Spleen (tissue), 13 donors: ENCODE results near the gene TRIM32. TPM values are rescaled to one million over a fixed set of nuclear protein-coding genes. Genes with fewer than 3 reads are reported as not detected.

Source experiments
- DNase-seq: peaks from one replicate; pipeline ENCODE4 v3.0.0-alpha.2; 2020
- H3K27ac ChIP-seq, 8 donors: fragments of 200-600 bp; sonication (generic) in 7 of 8; 1 replicate in 4 of 8; 2 replicates in 4 of 8; pipeline versions ENCODE4 v1.5.0 to v1.8.0; 2016 to 2021; ENCODE audit warnings: inconsistent platforms in 4 of 8, mild to moderate bottlenecking in 4 of 8, moderate library complexity in 1 of 8
- H3K27me3 ChIP-seq, 7 donors: fragments of 200-600 bp; sonication (generic) in 6 of 7; replicated peaks in 1 of 7; 1 replicate in 4 of 7; 2 replicates in 3 of 7; pipeline versions ENCODE4 v1.5.0 to v1.8.0; 2016 to 2021; ENCODE audit warnings: inconsistent platforms in 3 of 7, mild to moderate bottlenecking in 1 of 7
- H3K36me3 ChIP-seq, 6 donors: fragments of 200-600 bp; sonication (generic) in 5 of 6; 1 replicate in 4 of 6; 2 replicates in 2 of 6; pipeline versions ENCODE4 v1.5.0 to v1.8.0; 2016 to 2021; ENCODE audit warnings: inconsistent platforms in 2 of 6
- H3K4me1 ChIP-seq, 6 donors: fragments of 200-600 bp; sonication (generic) in 5 of 6; 1 replicate in 3 of 6; 2 replicates in 3 of 6; pipeline versions ENCODE4 v1.5.0 to v1.8.0; 2016 to 2021; ENCODE audit warnings: inconsistent platforms in 3 of 6
- H3K4me3 ChIP-seq, 8 donors: fragments of 200-600 bp; sonication (generic) in 7 of 8; 1 replicate in 4 of 8; 2 replicates in 4 of 8; pipeline versions ENCODE4 v1.5.0 to v1.8.0; 2016 to 2021; ENCODE audit warnings: inconsistent platforms in 4 of 8, mild to moderate bottlenecking in 4 of 8, moderate library complexity in 2 of 8
- H3K9me3 ChIP-seq, 8 donors: fragments of 200-600 bp; sonication (generic) in 7 of 8; 1 replicate in 4 of 8; 2 replicates in 4 of 8; pipeline versions ENCODE4 v1.5.0 to v1.8.0; 2016 to 2021; ENCODE audit warnings: inconsistent platforms in 4 of 8
- CTCF ChIP-seq, 11 experiments: fragments of 200-600 bp in 7 of 11; fragments of 450-650 bp in 4 of 11; sonication (generic) in 4 of 11; IDR thresholded peaks in 8 of 11; conservative IDR thresholded peaks in 3 of 11; 1 replicate in 7 of 11; 2 replicates in 4 of 11; pipeline versions ENCODE4 v1.4.0 to v1.8.0; 2016 to 2021; ENCODE audit warnings: antibody characterized with exemption in 11 of 11, inconsistent platforms in 4 of 11, mild to moderate bottlenecking in 1 of 11
- POLR2A ChIP-seq, 3 donors: fragments of 450-650 bp; IDR thresholded peaks; one replicate each; pipeline ENCODE4 v1.5.1; 2017; ENCODE audit warnings: antibody characterized with exemption in 3 of 3, mild to moderate bottlenecking in 1 of 3
- POLR2AphosphoS5 ChIP-seq, 3 donors: sonication (generic); formaldehyde crosslinking; IDR thresholded peaks; one replicate each; pipeline ENCODE4 v1.5.1; 2017; ENCODE audit warnings: antibody characterized with exemption in 3 of 3
- WGBS, 5 donors: extraction: QIAGEN DNeasy Blood & Tissue Kit in 3 of 5; methylation state at CpG; one replicate each; pipeline versions ENCODE4 v1.1.5 to v1.1.7; 2013 to 2018; 5-methylcytosine and 5-hydroxymethylcytosine counted together
- intact Hi-C: fragments of 100-400 bp; cut with DNase I; formaldehyde crosslinking; loops from one replicate; pipeline ENCODE4 v1.15.0; 2023; ENCODE audit warnings: low total_unique reads
- long read RNA-seq, 2 donors: transcript quantifications; one replicate each; lab custom pipeline, GENCODE V29; 2026
- polyA plus RNA-seq, 3 donors: library from polyadenylated mRNA; stranded (reverse); fragments of 200-250 nt; gene quantifications; one replicate each; pipeline ENCODE4 v1.2.1, GENCODE V29; 2013
- total RNA-seq, 7 donors: library from RNA; depleted of rRNA in 3 of 7; stranded (reverse); fragments of >200 nt in 3 of 7; fragmentation: NEBNext Ultra II Directional in 4 of 7; extraction: Animal tissue kit (Norgen Biotek cat#: 25700) in 4 of 7; gene quantifications; one replicate each; pipeline versions ENCODE4 v1.1.0 to v1.2.1, GENCODE V29; 2016 to 2021
- donor health status: healthy with polysubstance abuse.
- donor health status: DM: no; HTN: no; CAD: no; lungs with moderate emphysema.
- donor health status: DM: no; HTN: no; CAD: no.
- donor health status: Bipolar disorder and iron deficiency.
- donor health status: healthy.
- donor health status: DM: no; HTN: no; CAD: no.
- donor health status: DM: yes; HTN: yes; CAD: no.

TRIM32 gene, protein sequence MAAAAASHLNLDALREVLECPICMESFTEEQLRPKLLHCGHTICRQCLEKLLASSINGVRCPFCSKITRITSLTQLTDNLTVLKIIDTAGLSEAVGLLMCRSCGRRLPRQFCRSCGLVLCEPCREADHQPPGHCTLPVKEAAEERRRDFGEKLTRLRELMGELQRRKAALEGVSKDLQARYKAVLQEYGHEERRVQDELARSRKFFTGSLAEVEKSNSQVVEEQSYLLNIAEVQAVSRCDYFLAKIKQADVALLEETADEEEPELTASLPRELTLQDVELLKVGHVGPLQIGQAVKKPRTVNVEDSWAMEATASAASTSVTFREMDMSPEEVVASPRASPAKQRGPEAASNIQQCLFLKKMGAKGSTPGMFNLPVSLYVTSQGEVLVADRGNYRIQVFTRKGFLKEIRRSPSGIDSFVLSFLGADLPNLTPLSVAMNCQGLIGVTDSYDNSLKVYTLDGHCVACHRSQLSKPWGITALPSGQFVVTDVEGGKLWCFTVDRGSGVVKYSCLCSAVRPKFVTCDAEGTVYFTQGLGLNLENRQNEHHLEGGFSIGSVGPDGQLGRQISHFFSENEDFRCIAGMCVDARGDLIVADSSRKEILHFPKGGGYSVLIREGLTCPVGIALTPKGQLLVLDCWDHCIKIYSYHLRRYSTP
- total RNA-seq (10 to 100 TPM; 15.9 to 22.1 (median 18.7) TPM), polyA plus RNA-seq (1 to 10 TPM; 3.1 to 4.5 (median 3.9) TPM)
- long read RNA-seq, donor 1, transcript TRIM32-201 (2 exons, 3,688 nt): major isoform, 5 of 31 reads
- long read RNA-seq, donor 1, partial matches to known transcripts: 24 of 31 reads
- long read RNA-seq, donor 1, other reads (novel, unspliced or antisense): 0 of 31 reads
- long read RNA-seq, donor 2, transcript TRIM32-201 (2 exons, 3,688 nt): major isoform, 5 of 10 reads
- long read RNA-seq, donor 2, transcript TRIM32-203 (2 exons, 3,717 nt): major isoform, 5 of 10 reads
- long read RNA-seq, donor 2, partial matches to known transcripts: 0 of 10 reads
- long read RNA-seq, donor 2, other reads (novel, unspliced or antisense): 0 of 10 reads

- peak within 1 kb of the TSS; percentile 59 to 90 (median 87) for H3K27ac ChIP-seq
- H3K4me3 ChIP-seq: peak within 1 kb of the TSS; percentile 54 to 85 (median 64)
- intact Hi-C loops: no loop called here
- DNase-seq: peak; percentile 96
- 0 to 1% (median 0%) methylated on average over 46 to 54 of the region's 54 CpGs for WGBS, 5 donors
- H3K36me3 ChIP-seq: no peaks in the 10 kb centered on the region
- H3K4me1 ChIP-seq: peaks cover 9 to 59% (median 44%) of the 10 kb centered on the region in 6 donors
- H3K27me3 ChIP-seq: peaks cover 0 to 4% (median 0%) of the 10 kb centered on the region in 7 donors
- peaks cover 0 to 15% (median 12%) of the 10 kb centered on the region in 8 donors for H3K9me3 ChIP-seq
- TF ChIP-seq POLR2AphosphoS5 (IDR thresholded peaks at IDR 0.05) (peak; percentile 75 to 85 (median 81)), CTCF (IDR thresholded peaks at IDR 0.05 in 8 of 11, conservative IDR thresholded peaks at IDR 0.05 in 3 of 11) (no peak)
Measured at GRCh38 chr9:116687074-116687753, at the start of gene TRIM32. TRIM32 (plus strand) TSS chr9:116687305; CDS start chr9:116697743, 10,438 bp downstream.

DNA sequence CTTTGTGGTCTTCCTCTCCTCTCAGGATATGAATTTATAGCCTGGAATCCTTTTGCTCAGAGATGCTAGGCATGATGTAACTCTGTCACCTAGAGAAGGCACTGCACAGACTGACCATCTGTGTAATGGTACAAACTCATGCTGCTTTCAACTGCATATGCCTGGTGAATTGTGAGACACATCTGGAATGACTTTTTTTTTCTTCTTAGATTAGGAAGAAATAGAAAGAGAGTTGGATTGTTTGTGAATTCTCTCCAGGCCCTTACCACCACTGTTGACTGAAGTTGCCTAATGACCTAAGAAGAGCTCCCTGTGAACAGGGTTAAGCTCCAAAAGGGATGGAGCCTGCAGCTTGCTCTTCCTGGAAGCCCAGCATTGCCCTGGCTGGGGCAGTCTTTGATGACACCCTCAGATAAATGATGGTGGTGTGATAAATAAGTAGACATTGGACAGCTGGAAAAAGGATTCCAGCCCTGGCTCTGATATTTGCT is 47.8 kb upstream of the TRIM32 start:
- Histone ChIP-seq H3K4me1 (no peaks in the 10 kb centered on the region), H3K36me3 (no peaks in the 10 kb centered on the region), H3K27me3 (no peaks in the 10 kb centered on the region), H3K4me3 (no peak overlapping the region), H3K27ac (no peak overlapping the region), H3K9me3 (no peaks in the 10 kb centered on the region)
- DNase-seq: no peak
- intact Hi-C loops: no loop called here
- TF ChIP-seq POLR2A (IDR thresholded peaks at IDR 0.05) (no peak), CTCF (IDR thresholded peaks at IDR 0.05 in 8 of 11, conservative IDR thresholded peaks at IDR 0.05 in 3 of 11) (no peak), POLR2AphosphoS5 (IDR thresholded peaks at IDR 0.05) (no peak)

DNA sequence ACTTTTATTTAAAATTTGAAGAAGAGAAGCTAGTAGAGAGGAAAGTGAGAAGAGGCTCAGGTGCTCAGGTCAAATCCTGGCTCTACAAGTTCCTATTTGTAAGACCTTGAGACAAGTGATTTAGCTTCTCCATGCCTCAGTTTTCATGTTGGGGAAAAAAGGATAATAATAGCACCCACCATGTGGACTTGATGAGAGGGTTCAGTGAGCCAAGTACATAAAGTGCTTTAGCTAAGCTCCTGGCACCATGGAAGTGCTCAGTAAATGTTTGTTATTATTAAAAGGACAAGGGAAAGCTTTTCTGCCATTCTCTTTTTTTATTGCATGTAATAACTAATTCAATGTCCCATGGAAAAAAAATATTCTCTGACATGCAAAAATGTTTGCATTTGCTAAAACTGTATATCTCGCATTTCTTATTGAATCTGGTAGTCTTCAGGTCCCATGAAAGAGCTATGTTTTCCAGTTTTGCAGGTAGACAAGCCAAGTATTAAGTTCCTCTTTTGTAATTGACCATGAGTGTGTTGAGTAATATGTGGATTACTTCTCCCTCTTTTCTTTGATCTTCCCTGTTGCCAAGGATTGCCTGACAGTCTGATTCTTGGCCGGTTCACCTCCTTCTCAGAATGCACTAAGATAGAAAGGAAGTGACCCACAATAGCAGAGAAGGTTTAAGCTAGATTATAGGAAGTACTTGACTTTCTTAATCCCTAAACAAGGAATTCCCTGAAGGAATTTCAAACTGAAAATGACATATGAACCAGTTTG is 45.6 kb upstream of the TRIM32 start:
- intact Hi-C loops: no loop called here

More for the DNA sequence above, 45.6 kb upstream of the TRIM32 start:
- Histone ChIP-seq H3K4me3 (no peak overlapping the region), H3K27me3 (no peaks in the 10 kb centered on the region), H3K27ac (no peak overlapping the region), H3K36me3 (no peaks in the 10 kb centered on the region), H3K9me3 (no peaks in the 10 kb centered on the region), H3K4me1 (no peaks in the 10 kb centered on the region)
- DNase-seq: no peak
- TF ChIP-seq CTCF (IDR thresholded peaks at IDR 0.05 in 8 of 11, conservative IDR thresholded peaks at IDR 0.05 in 3 of 11) (no peak), POLR2A (IDR thresholded peaks at IDR 0.05) (no peak), POLR2AphosphoS5 (IDR thresholded peaks at IDR 0.05) (no peak)
- WGBS, 5 donors: 67 to 86% (median 75%) methylated on average over 2 of the region's 2 CpGs
